Fibroblast of peridontal ligament (primary cell): ENCODE data around the gene PEX13.
A peak's percentile ranks its signal among the peaks of the same experiment; 100 is the strongest.
"Not testable (repeated sequence)": the region's sequence is repeated elsewhere in the genome, so short reads cannot be mapped to it uniquely, and the experiment has no call there.

Source experiments
- DNase-seq: peaks from one replicate; pipeline ENCODE4 v3.0.0-alpha.2; 2010; ENCODE audit errors: extremely low read depth

Gene PEX13

DNA sequence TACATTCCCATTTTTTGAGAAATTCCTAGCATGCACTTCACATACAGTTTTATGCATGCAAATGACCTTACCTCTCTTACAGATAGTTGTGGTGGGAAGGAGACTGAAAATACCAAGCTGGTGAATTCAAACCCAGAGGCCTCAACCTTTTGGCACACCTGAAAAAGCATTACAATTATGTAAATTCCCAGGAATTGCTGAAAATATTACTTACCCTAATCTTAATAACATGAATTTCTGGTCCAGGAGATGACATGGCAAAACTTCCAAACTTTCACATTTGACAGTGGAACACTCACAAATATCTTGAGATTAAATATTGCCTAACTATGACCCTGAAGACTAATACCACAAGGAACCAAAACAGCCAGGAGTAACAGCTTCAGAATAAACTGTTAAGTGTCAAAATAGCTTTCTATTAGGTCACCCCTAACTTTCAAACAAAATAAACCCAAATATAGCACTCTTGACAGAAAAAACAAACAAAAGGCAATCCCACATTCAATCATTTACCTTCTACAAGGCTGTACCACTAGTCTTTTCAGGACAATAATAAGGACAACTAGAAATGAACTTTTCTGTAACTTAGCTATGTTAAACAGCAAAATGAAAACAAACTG, 10.9 kb upstream of the PEX13 start:
- no peak for DNase-seq

DNA sequence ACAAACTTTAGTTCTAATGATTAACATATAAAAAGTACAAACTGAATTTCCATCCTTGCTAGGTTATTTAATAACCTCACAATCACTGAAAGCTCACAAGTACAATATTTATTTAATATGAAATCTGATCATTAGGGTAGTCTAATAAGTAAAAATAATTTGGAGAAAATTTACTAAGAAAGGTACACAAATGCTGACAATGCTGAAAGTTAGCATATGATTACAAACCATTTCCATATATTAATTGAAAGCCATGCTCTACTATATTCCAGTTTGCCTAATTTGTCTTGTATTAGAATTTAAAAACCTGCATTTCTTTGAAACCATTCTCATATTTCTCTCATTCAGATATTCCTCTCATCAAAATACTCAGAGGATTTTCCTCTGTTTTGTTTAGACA, 8.2 kb upstream of the PEX13 start:
- DNase-seq: no peak

DNA sequence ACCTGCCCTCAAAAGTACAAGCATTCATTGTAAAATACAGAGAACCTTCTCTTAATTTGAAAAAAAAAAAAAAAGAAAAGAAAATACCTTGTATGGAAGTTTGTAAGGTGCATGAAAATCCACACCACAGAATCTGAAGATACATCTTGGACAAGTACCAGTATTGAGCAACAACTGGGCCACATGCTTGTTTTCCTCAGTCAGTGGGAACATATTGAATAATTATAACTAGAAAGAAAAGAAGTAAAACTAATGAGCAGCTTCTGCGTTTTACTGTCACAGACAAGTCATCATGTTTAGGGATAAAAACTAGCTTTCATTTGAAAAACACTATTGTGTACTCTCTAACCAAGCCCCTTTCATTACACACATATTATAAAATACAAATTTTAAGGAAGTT, 5.8 kb upstream of the PEX13 start:
- peak; percentile 52 for DNase-seq

DNA sequence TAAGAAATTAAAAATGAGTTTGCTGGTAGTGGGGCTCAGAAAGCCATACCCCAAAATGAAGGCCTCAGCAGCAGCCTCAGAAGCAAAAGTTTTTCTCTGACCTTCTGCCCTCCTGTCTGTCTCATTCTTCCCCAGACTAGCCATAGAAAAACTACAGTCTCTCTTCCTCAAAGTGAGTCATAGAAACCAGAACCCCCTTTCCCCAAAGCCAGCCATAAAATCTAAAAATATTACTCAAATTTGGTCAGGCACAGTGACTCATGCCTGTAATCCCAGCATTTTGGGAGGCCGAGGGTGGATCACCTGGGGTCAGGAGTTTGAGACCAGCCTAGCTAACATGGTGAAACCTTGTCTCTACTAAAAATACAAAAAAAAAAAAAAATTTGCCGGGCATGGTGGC, 5.2 kb upstream of the PEX13 start:
- DNase-seq: peak; percentile 70

DNA sequence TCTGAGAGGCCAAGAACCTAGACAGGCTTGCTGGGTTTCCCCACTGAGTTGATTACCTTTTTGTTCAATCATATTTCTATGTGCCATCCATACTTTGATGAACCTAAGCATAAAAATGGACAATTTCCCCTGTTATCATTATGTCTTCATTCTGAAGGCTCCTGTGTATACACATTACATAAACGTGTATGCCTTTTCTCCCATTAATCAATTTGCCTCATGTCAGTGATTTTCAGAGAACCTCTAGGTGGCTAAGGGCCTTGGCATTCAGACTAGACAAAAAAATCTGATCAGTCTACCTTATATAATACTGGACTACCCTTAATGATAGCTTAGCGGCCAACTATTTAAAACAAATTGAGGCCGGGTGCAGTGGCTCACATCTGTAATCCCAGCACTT, 4.1 kb upstream of the PEX13 start:
- no peak for DNase-seq

DNA sequence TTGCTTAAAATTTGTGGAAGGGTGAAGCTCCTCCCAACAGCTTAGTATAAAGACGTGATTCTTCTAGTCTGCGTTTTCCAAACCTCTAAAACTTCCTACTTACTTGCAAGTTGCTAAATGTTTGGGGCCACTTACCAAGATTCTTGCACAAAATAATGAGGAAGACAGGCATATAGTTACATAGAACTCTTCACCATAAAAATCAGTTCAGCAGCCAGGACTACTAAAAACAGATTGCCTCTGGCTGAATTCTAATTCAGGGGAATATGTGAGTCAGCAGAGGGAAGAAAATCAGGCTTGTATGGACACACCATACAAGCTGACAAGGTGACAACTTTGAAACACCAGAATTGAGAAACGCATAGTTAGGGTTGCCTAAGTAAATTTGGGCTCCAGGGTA, 2.8 kb upstream of the PEX13 start:
- DNase-seq: no peak

DNA sequence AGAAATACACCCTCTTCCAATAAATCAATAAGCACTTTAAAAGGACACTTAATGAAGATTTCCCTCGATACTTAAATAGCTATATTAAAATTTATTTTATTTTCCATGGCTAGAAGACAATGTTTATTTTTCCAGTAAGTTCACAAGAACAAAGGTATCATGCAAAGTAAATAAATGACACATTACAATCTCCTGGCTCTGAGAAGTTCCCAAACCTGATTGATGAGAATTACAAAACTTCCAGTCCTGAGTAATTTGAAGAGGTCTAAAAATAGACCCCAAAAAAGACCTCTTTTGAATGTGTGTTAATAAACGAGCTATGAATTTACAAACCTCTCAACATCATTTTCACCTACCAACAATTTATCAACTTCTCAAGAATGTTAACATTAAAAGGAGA, 1.5 kb upstream of the PEX13 start:
- DNase-seq: no peak

DNA sequence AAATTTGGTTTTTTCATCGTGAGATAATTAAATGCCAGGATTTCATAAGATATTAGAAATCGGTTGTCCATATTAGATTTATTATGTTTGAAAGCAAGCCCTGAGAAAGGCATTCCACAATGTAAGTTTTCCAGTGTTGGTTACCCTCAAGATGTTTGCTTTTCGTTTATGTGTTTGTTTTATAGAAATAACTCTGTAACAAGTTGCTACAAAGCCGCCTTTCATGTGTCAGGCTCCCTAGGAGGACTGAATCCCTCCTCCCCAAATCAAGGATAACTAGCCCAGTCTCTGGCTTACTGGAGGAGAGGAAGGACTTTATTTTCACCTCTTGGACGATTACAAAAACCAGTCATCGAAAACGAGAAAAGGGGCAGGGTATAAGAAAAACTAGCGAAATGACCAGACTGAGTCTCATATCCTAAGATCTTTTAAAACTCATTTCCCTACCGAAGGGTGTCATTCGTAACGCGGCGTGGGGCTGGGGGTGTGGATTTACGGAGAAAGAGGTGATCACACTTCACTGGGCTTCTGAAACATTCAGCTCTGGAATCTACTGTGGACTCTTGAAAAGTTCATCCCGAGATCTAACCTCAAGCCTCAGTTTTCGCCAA, 1.0 kb upstream of the PEX13 start:
- peak; percentile 3 for DNase-seq

DNA sequence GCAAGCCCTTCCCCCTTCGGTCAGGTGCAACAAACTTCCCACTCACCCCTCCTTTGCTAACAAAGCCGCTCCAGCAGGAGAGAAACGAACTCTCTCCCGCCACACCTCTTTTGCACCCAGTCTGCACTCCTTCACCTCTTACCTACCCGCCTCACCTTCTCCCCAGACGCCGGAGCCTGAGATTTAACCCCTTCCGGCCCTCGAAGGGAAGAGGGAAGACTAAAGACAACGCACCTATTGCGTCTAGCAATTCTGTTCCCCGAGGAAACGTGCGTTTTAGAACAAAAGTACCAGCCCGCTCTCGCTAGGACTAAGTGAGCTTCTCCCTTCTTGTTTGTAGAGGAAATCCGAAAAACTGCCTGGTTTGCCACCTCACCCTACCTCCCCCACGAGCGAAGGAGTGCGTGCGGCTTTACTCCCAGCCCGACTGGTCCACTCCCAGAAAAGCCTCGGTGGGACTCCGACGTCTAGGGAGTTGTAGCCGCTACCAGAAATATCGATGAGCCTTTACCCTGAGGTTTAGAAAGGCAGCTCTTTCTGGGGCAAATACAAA, 441 bp upstream of the PEX13 start:
- DNase-seq: peak; percentile 73

DNA sequence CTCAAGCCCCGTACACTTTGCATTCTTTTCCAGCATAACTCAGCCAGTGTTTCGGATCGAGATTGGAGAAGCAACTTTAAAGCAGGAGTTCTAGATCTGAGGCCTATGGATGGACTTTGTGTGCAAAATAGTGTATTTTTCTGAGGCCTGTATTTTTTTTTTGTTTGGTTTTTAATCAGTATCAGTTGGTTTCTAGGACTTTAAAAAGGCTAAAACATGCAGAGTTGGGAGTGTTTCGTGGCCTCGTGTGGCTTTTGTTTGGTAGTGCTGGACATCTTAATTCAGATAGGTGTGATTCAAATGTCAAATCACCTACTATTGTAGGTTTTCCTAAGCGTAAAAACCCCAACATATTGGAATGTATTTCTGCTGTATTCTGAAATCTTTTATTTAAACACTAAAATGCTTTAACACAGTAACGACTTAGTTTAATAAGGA, 817 bp downstream of the PEX13 start:
- peak; percentile 45 for DNase-seq

DNA sequence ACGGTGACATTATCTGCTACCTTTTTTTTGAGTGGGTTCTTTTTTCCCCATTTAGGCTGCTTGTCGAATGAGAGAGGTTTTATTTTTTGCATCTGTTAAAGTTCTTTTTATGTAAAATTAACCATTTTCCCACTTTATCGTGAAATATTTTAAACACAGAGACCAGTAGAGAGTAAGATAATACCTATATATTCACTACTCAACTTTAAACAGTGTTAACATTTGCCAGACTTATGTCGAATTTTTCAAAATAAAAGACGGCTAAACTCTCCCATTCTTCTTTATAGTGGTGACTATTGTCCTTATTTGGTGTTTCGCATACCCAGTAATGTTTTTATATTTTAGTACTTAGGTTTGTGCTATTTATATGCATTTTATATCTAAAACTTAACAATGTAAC, 1.3 kb downstream of the PEX13 start:
- no peak for DNase-seq

DNA sequence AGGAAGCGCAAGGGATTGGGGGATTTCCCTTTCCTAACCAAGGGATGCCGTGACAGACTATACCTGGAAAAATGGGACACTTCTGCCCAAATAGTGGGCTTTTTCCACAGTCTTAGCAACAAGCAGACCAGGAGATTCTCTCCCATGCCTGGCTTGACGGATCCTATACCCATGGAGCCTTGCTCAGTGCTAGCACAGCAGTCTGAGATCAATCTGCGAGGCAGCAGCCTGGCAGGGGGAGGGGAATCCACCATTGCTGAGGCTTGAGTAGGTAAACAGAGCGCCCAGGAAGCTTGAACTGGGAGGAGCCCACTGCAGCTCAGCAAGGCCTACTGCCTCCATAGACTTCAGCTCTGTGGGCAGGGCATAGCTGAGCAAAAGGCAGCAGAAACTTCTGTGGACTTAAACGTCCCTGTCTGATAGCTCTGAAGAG, 3.7 kb downstream of the PEX13 start:
- DNase-seq: no peak

DNA sequence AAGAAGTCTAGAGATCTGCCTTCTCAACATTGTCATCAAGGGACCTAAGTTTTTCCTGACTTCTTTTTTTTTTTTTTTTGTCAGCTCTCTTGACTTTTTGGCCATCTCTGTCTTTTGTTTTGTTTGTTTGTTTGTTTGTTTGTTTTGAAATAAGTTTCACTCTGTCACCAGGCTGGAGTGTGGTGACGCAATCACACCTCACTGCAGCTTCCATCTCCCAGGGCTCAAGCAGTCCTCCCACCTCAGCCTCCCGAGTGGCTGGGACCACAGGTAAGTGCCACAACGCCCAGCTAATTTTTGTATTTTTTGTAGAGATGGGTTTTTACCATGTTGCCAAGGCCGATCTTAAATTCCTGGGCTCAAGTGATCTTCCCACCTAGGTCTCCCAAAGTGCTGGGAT, 6.2 kb downstream of the PEX13 start:
- no peak for DNase-seq

DNA sequence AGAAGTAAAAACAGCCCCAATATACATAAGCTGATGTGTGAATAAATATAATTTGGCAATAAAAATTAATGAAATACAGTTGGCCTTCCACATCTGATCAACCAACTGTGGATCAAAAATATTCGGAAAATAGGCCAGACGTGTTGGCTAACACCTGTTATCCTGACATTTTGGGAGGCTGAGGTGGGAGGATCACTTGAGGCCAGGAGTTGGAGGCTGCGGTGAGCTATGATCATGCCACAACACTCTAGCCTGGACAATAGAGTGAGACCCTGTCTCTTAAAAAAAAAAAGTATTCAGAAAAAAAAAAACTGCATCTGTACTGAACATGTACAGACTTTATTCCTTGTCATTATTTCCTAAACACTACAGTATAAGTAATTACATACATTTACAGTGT, 12.0 kb downstream of the PEX13 start:
- no peak for DNase-seq

DNA sequence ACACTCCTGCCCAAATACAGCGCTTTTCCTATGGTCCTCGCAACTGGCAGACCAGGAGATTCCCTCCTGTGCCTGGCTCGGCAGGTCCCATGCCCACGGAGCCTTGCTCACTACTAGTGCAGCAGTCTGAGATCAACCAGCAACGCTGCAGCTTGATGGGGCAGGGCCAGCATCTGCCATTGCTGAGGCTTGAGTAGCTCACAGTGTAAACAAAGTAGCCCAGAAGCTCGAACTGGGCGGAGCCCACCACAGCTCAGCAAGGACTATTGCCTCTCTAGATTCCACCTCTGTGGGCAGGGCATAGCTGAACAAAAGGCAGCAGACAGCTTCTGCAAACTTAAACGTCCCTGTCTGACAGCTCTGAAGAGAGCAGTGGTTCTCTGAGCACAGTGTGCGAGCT, 17.1 kb downstream of the PEX13 start:
- DNase-seq: not testable (repeated sequence)

DNA sequence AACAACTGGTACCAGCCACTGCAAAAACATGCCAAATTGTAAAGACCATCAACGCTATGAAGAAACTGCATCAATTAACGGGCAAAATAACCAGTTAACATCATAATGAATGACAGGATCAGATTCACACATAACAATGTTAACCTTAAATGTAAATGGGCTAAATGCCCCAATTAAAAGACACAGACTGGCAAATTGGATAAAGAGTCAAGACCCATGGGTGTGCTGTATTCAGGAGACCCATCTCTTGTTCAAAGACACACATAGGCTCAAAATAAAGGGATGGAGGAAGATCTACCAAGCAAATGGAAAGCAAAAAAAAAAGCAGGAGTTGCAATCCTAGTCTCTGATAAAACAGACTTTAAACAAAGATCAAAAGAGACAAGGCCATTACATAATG, 19.1 kb downstream of the PEX13 start:
- not testable (repeated sequence) for DNase-seq

DNA sequence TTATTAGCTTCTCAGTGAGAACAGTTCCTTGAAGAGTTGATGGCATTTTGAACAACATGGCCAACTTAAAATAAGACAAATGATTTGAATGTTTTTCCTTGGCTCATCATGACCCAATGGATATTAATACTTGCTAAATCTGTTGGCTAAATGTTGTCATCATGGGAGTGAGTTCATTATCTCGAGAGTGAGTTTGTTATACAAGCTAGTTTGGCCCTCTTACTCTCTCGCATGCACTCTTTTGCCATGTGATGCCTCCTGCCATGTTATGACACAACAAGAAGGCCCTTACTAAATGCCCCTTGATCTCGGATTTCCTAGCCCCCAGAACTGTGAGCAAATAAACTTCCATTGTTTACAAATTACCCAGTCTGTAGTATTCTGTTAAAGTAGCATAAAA, 25.3 kb downstream of the PEX13 start:
- DNase-seq: no peak

DNA sequence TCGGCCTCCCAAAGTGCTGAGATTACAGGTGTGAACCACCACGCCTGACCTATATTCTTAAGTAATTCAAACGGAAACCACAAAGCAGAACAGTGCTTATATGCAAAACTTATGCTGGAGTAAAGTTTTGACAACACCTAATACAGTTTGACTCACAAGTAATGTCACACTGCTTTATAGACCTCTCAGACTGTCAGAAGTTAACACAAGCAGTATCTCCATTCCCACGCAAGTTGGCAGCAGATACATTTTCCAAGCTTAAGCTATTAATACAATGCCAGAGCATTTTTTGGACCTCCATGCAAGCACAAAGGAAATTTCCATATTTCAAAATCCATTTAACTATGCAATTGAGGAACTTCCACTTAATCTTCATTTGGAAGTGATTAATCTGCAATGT, 27.1 kb downstream of the PEX13 start:
- DNase-seq: no peak

DNA sequence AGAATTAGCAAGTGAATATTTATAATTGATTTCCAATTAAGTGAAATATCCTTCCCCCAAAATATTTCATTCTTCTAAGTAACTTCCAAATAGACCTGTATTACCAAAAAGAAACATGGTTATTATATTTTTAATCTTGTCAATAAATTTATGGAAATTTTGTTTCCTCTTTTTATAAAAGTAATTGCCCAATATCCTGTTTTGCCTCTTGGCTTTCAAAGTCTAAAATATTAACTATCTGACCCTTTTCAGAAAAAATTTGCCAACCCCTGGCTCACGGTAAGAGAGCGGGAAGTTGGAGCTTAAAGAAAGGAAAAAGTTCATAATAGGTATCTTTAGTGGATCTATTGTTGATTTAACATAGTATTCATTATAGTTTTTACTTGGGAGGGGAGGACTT, 27.7 kb downstream of the PEX13 start:
- no peak for DNase-seq

DNA sequence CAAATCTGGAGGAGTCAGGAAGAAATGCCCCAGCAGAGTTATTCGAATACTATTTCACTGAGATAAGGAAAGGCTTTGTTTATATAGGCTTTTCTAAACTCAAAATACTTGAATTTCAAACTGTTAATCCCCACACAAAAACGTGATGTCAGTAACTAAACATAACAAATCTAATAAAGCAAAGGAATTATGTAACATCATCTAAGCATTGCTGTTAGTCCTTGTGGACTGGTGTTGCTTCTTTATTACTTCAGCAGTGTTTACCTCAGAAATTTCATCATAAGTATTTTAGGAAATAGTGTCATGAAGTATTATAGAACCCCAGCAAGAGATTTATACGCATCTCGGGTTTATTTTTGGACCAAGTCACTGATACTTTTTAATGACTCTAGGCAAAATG, 28.5 kb downstream of the PEX13 start:
- DNase-seq: peak; percentile 35

DNA sequence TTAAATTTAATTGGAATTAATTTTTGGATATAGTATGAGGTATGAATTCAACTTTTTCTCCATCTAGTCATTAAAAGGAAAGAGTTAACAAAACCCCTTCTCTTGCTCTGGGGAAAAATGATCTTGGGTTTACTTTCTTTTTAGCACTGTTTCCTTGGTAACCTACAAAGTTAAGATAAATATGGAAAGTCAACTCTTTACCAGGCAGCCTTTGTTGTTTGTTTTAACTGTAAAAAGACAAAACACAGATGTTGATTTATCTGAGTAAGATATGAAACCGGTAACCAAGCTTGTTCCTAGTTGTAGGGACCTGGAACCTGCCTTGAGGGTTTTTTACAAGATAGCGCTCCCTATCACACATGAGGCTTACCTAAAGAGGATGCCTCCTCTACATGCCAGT, 38.0 kb downstream of the PEX13 start:
- DNase-seq: peak; percentile 65

DNA sequence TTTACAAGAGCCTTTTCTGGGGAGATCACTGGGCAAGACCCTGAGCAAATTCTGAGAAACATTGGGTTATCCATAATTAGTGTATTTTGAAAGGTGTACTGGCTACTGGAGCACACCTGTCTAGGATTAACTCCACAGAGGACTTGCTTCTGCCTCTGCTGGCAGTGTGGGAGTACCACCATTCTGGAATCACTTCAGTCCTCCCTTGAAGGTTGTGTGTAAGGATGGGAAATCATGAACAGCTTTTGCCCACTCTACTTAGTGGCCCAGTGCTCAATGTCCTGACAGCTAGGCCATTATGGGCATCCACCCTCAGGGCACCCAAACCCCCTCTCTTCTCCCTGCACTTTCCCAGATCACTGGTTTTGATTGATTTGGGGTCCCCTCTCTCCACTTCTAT, 40.0 kb downstream of the PEX13 start:
- no peak for DNase-seq

DNA sequence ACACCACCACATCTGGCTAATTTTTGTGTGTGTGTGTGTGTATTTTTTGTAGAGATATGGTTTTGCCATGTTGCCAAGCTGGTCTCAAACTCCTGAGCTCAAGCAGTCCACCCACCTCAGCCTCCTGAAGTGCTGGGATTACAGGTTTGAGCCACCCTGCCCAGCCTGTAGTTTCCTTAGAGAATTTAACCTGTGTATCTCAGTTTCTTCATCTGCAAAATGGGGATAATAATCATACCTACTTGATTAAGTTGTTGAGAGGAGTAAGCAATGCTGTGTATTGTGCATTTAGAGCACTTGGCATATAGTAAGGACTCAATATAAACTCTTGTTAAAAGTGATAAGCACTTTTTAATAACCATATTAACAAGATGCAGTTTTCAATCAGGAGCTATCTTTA, 41.9 kb downstream of the PEX13 start:
- DNase-seq: no peak
